Activated CD8-positive, alpha-beta memory T cell treated with anti-CD3 and anti-CD28 coated beads, Interleukin-2, amount 50 U/mL, for 24 hours (primary cell): ENCODE results near the gene OTUB2.
A peak's percentile ranks its signal among the peaks of the same experiment; 100 is the strongest.

Experiments
- DNase-seq: peaks from one replicate; pipeline ENCODE4 v3.0.0-alpha.2; 2020; ENCODE audit errors: extremely low read depth

OTUB2 gene

DNA sequence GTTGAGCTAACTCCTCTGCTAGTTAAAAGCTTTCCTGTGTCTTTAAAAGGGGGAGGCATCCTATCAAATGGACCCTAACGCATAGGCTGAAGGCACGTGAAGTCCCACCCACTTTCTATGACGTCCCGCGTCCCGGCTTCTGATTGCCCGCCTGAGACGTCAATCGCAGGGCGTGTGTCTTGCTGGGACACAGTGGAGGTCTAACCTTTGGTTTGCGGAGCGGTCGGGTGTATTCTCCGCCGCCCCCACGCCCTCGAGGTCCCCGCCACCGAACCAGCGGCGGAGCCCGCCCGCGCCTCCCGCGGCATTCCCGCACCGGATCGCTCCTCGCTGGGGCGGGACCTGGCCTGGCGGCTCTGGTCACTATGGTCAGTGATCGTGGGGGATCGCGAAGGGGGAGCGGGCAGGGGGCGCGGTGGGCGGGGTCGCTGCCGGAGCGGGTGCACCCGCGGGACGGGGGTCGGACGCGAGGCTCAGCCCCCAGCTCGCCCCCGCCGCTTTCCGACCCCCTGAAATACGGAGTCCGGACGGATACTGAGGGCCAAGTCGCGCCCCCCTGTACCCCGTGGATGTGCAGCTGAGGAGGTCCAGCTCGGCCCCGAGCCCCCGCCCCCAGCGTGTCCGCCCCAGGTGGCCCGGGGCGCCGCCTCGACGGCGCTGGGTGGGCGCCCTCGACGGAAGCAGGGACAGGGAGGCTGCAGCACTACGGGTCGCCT is at the start of gene OTUB2:
TSS of gene OTUB2 (plus strand) at position 168 of the 716 bp plus-strand sequence. CDS start at position 366, 198 bp downstream.
- peak; percentile 87 for DNase-seq

DNA sequence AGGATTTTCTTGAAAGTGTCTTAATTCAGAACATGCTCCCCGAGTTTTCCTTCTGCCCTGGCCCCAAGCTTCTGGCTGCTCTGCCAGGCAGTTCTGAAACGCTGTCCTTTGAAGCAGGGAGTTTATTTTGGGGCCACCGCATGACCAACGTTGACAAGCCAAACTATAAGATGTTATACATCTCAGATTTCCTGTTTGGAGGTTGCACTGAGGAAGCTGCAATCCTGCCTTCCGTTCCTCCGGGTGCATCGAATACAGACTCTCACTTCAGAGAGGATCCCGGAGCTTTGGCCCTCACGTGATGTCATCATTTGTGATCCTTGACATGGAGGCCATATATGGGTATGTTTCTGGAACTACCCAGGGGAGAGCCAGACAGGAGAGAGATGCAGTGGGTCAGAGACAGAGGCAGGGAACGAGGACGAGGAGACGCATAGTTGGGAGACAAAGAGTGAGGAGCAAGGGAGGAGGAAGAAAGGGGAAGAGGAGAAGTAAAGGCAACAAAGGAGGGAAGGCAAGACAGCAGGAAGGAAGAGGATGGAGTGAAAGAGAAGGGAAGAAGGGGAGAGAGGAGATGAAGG is 49.6 kb upstream of the OTUB2 start, which contains the start of gene ASB2:
TSS of gene ASB2 (minus strand) at position 94 of the 581 bp plus-strand sequence. CDS start 12,031 bp downstream, outside the sequence.
- no peak for DNase-seq

DNA sequence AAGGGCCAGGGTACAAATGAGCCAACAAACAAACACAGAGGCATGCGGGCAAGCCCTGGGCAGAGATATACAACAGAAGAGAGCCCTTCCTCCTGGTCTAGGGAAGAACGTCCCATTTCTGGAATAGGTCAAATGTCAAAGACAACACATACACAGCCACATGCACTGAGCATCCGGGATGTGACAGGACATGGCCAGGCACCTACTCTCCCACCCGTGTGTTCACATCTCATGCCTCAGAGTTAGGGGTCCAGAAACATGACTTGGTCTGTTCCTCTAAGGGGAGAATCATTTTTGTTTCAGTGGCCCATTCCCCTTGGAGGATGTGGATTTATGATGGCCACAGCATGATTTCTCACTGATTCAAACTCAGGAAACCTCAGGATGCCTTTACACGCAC is 49.0 kb upstream of the OTUB2 start:
- no peak for DNase-seq

DNA sequence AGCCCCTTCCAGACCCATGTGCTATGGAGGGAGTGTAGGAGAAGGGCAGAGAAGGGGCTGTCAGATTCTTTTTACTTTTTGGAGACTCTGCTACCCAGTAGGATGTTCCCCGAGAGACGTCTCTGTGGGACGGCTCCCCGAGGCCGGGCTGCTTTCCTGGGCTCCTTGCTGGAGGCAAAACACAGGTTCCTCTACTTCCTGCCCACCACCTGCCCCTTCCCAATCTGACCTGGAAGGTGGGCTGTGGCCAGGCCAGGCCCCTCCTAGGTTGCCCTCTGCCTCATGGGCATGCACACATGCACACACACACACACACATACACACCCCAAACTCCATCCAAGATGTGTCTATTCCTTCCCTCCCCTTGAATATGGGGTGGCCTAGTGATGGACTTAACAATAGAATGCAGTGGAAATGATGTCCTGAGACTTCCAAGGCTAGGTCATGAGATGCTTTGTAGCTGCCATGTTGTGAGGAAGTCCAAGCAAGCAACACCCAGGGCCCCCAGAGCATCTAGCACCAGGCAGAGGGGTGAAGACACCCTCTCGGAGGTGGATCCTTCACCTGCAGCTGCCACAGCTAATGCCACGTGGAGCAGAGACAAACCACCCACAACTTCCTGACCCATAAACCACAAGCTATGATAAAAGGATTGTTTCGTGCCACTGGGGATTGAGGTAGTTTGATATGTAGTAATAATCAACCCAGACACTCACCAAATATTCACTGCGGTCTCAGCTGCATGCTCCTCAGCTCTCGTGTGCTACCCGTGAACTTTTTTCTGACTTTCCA is 48.2 kb upstream of the OTUB2 start:
- no peak for DNase-seq

DNA sequence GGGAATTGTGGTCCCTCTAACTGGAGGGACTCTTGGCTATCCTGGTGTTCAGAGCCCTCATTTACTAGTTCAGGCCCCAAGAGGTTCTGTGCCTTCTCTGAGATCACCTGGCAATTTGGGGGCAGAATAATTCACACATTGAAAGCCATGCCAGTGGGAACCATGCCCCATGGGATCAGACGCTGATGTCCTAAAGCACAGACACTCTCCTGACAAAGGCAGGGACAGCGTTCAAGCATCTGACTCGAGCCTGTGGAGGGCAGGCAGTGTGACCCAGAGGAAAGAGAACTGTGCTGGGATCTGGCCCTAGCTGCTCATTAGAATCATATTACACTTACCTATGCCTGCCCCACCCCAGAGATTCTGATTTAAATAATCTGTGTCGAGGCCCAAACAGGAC is 47.4 kb upstream of the OTUB2 start:
- no peak for DNase-seq

DNA sequence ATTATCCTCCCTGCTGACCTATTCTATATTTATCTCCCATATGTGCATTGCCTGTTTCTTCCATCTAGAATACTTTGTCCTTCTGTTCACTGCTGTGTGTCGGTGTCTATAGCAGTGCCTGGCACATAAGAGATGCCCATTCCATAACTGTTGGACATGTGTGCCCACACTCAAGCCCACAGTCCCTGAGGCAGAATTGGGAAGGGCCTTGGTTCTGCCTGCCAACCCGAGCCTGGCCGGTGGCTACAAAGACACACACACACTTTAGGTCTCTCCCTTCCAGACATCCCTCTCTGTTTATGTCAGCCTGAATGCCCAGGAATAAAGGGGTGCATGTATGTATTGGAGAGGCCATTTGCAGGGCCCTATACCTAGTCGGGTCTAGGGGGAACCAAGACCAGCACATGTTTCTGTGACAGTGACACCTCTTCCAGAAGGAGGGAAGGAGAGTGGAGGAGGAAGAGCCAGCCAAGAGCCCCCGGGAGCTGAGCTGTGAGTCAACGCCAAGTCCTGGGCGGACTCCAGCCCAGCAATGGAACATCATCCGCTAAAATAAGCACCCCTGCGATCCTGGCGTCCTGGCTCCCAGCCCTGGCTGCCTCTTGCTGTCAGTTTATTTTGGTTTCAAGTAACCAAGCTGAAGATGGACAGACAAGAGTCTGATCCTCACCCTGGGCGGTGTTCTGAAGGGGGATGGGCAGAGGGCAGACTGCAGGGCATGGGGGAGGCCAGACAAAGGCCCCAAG is 45.5 kb upstream of the OTUB2 start:
- no peak for DNase-seq

DNA sequence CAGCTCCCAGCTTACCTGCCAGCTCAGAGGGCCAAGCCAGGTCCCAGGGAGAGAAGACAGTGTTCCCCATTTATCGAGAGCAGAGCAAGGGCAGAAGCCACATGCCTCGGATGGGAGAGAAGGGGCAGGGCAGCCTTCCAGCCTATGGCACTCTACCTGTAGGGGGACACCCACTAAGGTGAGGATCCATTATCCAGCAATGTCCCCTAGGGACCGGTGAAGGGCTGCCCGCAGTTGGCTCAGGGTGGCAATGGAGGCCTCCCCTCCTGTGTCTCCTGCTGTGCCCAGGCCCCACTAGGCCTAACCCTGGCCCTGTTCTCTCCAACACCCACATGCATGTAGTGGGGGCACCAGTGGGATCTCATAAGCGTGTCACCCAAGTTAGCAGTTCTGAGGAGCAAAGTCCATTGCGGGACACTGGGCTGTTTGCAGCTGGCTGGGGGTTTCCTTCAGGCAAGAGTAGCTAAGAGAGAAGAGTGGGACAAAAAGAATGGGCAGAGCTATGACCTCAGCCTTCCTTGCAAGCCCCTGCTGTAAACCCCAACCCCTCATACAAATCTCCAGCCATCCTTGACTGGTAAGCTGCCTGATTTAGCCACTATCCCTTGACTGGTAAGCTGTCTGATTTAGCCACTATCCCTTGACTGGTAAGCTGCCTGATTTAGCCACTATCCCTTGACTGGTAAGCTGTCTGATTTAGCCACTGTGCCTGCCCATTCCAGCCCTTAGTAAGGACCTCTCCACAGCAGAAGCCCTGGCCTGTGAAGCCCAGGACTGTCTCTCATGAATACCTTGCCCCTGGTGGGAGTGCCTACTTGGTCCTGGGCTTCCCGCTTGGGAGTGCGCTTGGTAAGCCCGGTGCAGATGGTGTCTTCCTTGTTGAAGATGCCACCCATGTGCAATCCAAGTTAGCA is 44.6 kb upstream of the OTUB2 start:
- no peak for DNase-seq

DNA sequence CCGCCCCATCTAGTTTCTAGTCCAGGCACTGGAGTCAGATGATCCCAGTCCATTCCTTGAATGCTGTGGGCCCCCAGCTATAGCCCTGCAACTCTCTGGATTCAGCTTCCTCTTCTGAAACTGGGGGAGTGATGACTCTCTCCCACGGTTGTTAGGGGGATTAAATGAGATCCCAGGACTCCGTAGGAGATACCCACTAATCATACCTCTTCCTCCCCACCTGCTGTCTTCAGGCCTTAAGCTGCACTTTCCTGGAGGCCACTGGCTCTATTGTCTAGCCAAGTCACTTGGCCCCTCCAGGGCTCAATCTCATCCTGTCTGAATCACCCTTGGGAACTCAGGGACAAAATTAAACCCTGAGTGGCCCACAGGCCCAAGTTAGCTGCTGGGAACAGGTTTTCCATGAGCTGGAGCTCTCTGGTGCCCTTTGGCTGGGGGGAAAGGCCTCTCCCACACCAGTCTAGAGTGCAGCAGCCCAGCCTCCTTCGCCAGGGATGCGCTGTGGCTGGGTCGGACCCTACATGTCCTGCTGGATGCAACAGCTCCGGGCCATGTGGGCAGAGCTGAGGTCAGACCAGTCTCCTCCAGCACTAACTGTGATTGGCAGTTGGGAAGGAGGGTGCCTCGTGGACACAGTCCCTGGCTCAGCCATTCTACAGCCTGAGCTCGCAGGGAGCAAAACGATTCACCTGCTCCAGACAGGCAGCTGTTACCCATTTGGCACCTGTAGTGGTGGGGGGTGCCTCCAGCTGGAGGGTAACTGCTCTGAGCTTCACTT is 43.7 kb upstream of the OTUB2 start:
- no peak for DNase-seq

DNA sequence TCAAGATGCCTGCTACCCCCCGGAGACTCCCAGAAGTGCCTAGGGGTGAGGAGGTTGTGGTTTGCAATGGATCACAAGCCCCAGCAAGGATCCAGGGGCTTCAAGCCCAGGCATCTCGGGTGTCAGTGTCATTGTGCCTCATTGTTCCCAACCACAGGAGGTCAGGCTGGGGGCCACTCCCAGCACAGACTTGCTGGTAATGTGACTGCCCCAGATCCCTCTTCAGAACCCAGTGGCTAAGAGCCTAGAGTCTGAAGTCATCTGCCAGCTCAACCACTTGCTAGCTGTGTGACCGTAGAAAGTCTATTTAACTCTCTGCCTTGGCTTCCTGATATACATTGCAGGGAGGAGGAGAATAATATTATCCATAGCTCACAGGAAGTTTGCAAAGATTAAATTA is 42.1 kb upstream of the OTUB2 start:
- DNase-seq = no peak

DNA sequence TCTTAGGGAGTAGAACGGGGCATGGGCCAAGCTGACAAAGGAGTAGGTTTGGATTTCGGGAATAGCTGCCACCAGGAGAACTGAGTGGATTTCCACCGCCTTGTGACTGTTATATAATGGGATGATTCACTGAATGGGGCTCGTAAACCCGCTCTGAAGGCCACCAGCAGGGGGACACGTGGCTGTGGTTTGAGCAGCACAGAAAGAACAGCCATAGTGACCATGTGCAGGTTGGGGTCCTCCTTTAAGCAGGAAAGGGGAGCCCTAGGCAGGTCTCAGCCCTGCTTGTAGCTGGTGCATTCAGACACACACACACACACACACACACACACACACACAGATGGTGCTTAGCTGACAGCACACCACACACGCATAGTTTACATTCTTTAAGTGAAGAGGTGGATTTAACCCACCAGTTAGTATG is 41.1 kb upstream of the OTUB2 start:
- no peak for DNase-seq

DNA sequence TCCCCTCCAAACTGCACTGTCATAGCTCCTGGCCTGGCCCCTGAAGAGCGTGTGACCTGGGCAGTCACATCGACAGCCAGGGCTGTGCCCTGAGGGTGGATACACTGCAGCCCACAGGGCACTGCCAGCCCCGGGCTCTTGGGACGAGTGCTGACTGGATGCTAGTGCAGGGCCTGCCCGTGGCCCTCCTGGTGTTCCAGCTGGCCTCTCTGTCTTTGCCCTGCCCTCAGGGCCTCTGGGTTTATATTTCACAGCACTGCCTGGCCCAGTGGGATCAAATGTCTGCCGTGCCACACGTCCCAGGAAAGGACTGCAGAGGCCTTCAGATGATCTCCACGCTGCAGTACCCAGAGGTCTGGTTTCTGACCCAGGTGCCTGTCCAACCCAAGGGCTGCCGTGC is 39.2 kb upstream of the OTUB2 start:
- DNase-seq = no peak

DNA sequence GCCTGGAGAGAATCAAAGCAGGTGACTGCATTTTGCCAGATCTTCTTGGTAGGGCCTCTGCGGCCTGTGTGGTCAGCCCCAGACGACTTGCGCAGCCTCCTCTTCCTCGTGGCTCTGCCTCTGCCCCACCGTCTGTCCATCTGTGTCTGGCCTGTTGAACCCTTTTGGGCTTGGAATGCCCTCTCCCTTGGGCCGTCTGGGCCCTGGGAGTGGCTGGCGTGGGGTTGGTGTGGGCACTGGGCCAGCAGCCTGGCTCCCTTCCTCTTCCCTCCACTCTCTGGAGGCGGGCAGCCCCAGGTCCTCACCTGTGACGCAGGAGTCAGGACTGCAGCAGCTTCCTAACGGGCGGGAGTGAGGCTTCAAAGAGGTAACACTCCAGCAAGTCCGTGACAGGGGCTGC is 38.8 kb upstream of the OTUB2 start:
- DNase-seq = no peak

DNA sequence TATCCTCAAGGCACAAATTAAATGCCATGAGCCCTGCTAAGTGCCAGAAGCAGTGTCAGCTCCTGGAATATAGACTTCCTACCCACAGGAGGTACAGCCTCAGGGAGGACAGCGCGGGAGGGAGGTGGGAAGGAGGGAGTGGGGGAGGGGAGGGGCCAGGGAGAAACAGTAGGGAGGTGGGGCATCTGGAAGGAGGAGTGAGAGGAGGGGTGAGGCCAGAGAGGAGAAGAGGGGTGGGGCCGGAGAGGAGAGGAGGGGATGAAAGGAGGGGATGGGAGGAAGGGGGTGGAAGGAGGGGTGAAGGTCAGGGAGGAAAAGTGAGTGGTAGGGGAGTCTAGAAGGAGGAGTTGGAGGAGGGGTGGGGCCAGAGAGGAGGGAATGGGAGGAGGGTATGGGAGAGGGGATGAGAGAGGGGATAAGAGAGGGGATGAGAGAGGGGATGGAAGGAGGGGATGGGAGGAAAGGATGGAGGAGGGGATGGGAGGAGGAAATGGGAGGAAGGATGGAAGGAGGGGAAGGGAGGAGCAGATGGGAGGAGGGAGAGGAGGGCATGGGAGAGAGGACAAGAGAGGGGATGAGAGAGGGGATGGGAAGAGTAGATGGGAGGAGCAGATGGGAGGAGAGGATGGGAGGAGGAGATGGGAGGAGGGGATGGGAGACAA is 38.2 kb upstream of the OTUB2 start:
- no peak for DNase-seq

DNA sequence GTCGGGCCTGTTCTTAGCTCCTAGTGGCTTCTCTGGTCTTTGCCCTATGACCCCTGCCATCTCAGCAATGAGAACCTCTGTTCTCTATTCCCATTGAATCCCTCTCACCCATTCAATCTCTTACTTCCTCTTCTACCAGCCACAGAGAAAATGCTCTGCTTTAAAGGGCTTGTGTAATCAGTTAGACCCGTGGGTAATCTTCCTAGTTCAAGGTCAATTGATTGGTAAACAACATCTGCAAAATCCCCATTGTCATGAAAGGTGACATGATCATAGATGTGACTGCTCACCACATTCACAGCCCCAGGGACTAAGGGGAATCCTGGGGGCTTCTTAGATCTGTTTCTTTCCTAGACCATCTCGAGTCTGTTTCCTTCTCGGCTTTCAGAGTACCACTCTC is 36.2 kb upstream of the OTUB2 start:
- no peak for DNase-seq

DNA sequence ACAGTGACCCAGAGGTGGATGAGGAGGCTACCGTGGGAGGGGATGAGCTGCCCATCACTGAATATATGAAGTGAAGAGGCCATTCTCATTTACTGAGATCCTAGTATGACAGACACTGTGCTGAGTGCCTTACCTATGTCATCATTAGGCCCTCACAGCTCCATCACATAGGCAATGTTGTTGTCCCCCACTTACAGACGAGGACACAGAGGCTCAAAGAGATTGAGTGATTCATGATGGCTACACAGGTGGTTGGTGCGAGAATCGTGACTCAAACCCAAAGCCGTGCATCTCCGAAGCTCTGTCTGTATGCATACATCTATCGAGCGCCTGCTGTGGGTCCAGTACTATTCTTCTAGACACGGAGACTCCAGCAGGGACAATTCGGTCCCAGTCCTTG is 34.9 kb upstream of the OTUB2 start:
- no peak for DNase-seq

DNA sequence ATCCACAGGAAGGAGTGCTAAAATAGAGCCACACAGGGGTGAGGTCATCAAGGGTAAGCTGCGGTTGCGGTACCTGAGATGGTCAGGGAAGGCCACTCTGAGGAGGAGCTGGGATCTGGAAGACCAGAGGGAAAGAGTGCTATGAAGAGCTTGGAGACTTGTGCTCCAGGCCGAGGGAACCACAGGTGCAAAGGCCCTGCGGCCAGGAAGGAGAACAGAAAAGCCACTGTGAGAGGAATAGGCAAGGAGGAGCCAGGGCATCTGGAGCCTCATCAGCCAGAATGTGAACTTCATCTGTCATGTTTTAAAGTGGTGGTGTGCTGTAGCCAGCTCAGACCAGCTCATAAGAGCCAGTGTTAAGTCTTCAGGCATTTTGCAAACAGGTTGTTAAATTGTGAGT is 34.5 kb upstream of the OTUB2 start:
- no peak for DNase-seq

DNA sequence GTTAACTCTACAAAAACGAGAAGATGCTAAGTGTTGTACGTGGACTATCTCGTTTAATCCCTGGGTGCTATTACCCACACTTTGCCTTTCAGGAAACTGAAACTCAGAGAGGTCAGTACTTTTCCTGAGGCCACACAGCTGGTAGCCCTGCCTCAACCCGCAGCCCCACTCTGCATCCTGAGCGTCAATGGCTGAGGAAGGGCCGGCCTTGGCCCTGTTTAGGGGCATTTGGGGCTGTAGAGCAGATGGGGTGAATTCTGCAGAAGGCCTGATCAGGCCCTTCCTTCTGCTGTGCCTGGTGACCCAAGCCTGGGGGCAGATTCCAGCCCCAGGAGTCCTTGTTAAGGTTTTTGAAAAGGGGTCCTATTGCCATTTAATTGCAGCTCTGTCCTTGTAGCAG is 32.8 kb upstream of the OTUB2 start:
- DNase-seq = no peak

DNA sequence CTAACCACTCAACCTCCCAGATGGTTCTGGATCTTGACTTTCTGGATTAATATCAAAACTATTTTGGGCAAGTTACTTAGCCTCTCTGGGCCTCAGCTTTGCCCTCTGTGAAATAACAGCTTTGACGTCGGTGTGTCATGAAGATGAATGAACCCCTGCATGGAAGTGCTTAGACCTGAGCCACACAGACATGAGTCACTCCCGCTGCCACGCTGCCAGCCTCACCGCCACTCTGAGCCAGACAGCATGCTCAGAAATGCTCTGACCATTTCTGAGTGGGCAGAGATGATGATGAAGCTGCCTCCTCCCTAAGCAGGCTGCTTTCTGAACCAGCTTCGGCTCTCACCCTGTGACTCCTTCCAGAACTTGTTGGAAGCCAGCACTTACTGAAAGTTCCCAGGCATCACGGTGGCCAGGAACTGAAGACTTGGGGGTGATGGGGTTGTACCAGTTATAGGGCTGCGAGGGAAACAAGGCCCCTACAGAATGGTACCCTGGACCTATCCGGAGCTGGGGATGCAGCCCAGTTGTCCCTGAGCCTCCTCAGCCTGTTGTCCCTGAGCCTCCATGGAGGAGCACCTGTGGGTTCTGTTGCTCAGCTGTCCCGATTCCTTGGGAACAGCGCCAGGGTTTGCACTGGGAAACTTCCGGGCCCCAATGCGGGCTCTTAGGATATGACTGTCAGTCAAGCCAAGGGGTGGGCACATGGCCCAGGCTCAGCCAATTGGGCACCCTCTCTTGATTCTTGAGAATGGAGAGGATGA is 31.0 kb upstream of the OTUB2 start:
- no peak for DNase-seq

DNA sequence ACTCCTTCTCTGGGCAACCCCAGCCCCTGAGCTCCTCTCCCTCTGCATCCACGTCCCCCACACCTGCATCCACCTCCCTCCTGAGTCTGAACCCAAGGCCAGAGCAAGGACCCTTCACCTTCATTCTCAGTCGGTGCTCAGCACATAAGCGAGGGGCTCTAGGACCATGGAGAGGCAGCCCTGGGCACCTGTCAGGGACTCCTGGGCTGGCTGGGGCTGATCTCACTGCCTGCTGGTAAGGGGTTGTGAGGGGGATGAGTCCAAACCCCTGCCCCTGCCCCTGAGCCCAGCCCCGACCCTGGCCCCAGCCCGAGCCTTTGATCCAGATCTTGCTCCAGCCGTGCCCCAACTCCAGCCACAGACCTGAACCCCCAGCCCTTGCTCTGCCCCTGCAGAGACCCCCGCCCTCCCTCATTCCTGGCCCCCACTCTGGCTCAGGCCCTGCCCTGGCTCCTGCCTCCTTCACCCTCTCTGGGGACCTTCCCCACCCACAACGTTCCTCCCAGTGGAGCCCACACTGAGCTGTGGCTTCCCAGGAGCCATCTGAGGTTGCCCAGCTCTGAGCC is 29.9 kb upstream of the OTUB2 start:
- no peak for DNase-seq
